Loucy (cell line): ENCODE measurements around the gene FLNA.

Source experiments
- EZH2phosphoT487 ChIP-seq: fragments of 200-600 bp; IDR thresholded peaks from 2 replicates; pipeline ENCODE4 v1.6.1; 2018; ENCODE audit warnings: antibody characterized with exemption, mild to moderate bottlenecking, moderate library complexity, borderline replicate concordance
- TF ChIP-seq, protein P1 (sequence below): fragments of 200-600 bp; sonication (generic); conservative IDR thresholded peaks from 2 replicates; pipeline ENCODE4 v1.5.1; 2014; ENCODE audit warnings: mild to moderate bottlenecking, antibody characterized with exemption, low read length

DNA sequence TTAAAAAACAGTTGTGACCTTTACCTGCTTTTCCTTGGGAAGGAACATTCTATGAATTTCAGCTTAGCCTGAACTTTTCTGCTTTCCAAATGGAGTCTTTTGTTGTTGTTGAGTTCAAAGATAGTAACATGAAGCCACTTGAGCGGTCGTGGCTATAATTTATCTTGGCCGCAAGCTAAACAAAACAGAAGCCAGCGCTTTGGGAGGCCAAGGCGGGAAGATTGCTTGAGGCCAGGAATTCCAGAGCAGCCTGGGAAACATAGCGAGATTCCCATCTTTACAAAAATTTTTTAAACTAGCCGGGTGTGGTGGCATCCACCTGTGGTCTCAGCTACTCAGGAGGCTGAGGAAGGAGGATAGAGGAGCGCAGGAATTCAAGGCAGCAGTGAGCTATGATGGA, 48.9 kb downstream of the FLNA start:
- TF ChIP-seq, protein P1, sequence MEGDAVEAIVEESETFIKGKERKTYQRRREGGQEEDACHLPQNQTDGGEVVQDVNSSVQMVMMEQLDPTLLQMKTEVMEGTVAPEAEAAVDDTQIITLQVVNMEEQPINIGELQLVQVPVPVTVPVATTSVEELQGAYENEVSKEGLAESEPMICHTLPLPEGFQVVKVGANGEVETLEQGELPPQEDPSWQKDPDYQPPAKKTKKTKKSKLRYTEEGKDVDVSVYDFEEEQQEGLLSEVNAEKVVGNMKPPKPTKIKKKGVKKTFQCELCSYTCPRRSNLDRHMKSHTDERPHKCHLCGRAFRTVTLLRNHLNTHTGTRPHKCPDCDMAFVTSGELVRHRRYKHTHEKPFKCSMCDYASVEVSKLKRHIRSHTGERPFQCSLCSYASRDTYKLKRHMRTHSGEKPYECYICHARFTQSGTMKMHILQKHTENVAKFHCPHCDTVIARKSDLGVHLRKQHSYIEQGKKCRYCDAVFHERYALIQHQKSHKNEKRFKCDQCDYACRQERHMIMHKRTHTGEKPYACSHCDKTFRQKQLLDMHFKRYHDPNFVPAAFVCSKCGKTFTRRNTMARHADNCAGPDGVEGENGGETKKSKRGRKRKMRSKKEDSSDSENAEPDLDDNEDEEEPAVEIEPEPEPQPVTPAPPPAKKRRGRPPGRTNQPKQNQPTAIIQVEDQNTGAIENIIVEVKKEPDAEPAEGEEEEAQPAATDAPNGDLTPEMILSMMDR: no peak
- no peak for TF ChIP-seq EZH2phosphoT487
